DOHH2 (cell line): ENCODE data around the gene ELP2.
A peak's percentile ranks its signal among the peaks of the same experiment; 100 is the strongest.

Source experiments
- H3F3A ChIP-seq: fragments of 200-600 bp; sonication (generic), shearing (Covaris generic); 2 replicates; pipeline ENCODE4 v1.6.0; 2016; ENCODE audit warnings: antibody characterized with exemption, mild to moderate bottlenecking; ENCODE audit not compliant: control insufficient read depth, insufficient read depth
- H3K27ac ChIP-seq: fragments of 200-600 bp; sonication (generic); 2 replicates; pipeline ENCODE4 v1.5.1; 2014; ENCODE audit warnings: low read depth, mild to moderate bottlenecking, low read length, moderate library complexity
- H3K27me3 ChIP-seq: fragments of 200-600 bp; sonication (generic); 2 replicates; pipeline ENCODE4 v1.6.1; 2014; ENCODE audit warnings: mild to moderate bottlenecking, low read length, mixed read lengths; ENCODE audit not compliant: control insufficient read depth
- H3K36me3 ChIP-seq: fragments of 200-600 bp; sonication (generic); 2 replicates; pipeline ENCODE4 v1.6.1; 2014; ENCODE audit warnings: mild to moderate bottlenecking, low read length, moderate library complexity, mixed read lengths; ENCODE audit not compliant: control insufficient read depth
- H3K4me1 ChIP-seq: fragments of 200-600 bp; sonication (generic); 2 replicates; pipeline ENCODE4 v1.6.1; 2014; ENCODE audit warnings: mild to moderate bottlenecking, low read length, mixed read lengths; ENCODE audit not compliant: control insufficient read depth
- H3K4me2 ChIP-seq: fragments of 200-600 bp; sonication (generic); 2 replicates; pipeline ENCODE4 v1.6.0; 2014; ENCODE audit warnings: mild to moderate bottlenecking, low read length, moderate library complexity
- H3K4me3 ChIP-seq: fragments of 200-600 bp; sonication (generic); 2 replicates; pipeline ENCODE4 v1.5.1; 2014; ENCODE audit warnings: mild to moderate bottlenecking, low read length, mixed read lengths
- H3K79me2 ChIP-seq: fragments of 200-600 bp; sonication (generic); 2 replicates; pipeline ENCODE4 v1.6.1; 2014; ENCODE audit warnings: mild to moderate bottlenecking, low read length, mixed read lengths; ENCODE audit not compliant: control insufficient read depth
- H3K9me2 ChIP-seq: fragments of 200-600 bp; sonication (generic); replicated peaks from 2 replicates; pipeline ENCODE4 v1.6.1; 2014; ENCODE audit warnings: mild to moderate bottlenecking, low read length, mixed read lengths; ENCODE audit not compliant: control insufficient read depth
- H3K9me3 ChIP-seq: fragments of 200-600 bp; sonication (generic); 2 replicates; pipeline ENCODE4 v1.6.1; 2014; ENCODE audit warnings: antibody characterized with exemption, low read length, mixed read lengths; ENCODE audit not compliant: control insufficient read depth, insufficient read depth
- H4K20me1 ChIP-seq: fragments of 200-600 bp; sonication (generic); 2 replicates; pipeline ENCODE4 v1.6.0; 2014; ENCODE audit warnings: low read depth, mild to moderate bottlenecking, antibody characterized with exemption, low read length, moderate library complexity; ENCODE audit not compliant: control insufficient read depth, insufficient read depth
- CTCF ChIP-seq: fragments of 200-600 bp; sonication (generic); IDR thresholded peaks from one replicate; pipeline ENCODE4 v1.5.1; 2014; ENCODE audit warnings: antibody characterized with exemption, mild to moderate bottlenecking, low read depth, low read length; ENCODE audit not compliant: poor library complexity, severe bottlenecking
- EZH2phosphoT487 ChIP-seq: fragments of 200-600 bp; sonication (generic); IDR thresholded peaks from 2 replicates; pipeline ENCODE4 v1.6.1; 2017; ENCODE audit warnings: borderline replicate concordance, mild to moderate bottlenecking, antibody characterized with exemption, low read length, moderate library complexity, mixed read lengths

Gene ELP2

GRCh38 chr18:36149514-36150289 is 20.0 kb downstream of the ELP2 start:
- Histone ChIP-seq H3F3A (peaks cover 4% of the 10 kb centered on the region), H3K9me2 (no peaks in the 10 kb centered on the region), H4K20me1 (no peaks in the 10 kb centered on the region), H3K9me3 (no peaks in the 10 kb centered on the region), H3K4me3 (peak overlapping the region; percentile 62), H3K4me2 (peak overlapping the region; percentile 78), H3K27me3 (no peaks in the 10 kb centered on the region), H3K36me3 (peaks cover 94% of the 10 kb centered on the region), H3K79me2 (peaks cover 4% of the 10 kb centered on the region; the same call in 1 of the 2 replicates), H3K4me1 (peaks cover 45% of the 10 kb centered on the region), H3K27ac (peak overlapping the region; percentile 73)
- TF ChIP-seq CTCF (no peak), EZH2phosphoT487 (no peak)

GRCh38 chr18:36152781-36153180 is 23.1 kb downstream of the ELP2 start:
- Histone ChIP-seq H3K9me3 (no peaks in the 10 kb centered on the region), H3K27me3 (no peaks in the 10 kb centered on the region), H3K4me3 (no peak overlapping the region), H4K20me1 (no peaks in the 10 kb centered on the region), H3K4me1 (peaks cover 34% of the 10 kb centered on the region), H3K9me2 (no peaks in the 10 kb centered on the region), H3K79me2 (peaks cover 4% of the 10 kb centered on the region; the same call in 1 of the 2 replicates), H3K4me2 (no peak overlapping the region), H3K36me3 (peaks cover 94% of the 10 kb centered on the region), H3K27ac (no peak overlapping the region), H3F3A (peaks cover 3% of the 10 kb centered on the region; the same call in 1 of the 2 replicates)
- TF ChIP-seq CTCF (no peak), EZH2phosphoT487 (no peak)

- Histone ChIP-seq H3K36me3 (peaks cover 94% of the 10 kb centered on the region), H3K4me1 (peaks cover 30% of the 10 kb centered on the region), H3K79me2 (peaks cover 4% of the 10 kb centered on the region; the same call in 1 of the 2 replicates), H3K27me3 (no peaks in the 10 kb centered on the region), H4K20me1 (no peaks in the 10 kb centered on the region), H3K9me2 (no peaks in the 10 kb centered on the region), H3K4me3 (no peak overlapping the region), H3K9me3 (no peaks in the 10 kb centered on the region), H3K27ac (no peak overlapping the region), H3K4me2 (no peak overlapping the region), H3F3A (peaks cover 3% of the 10 kb centered on the region; the same call in 1 of the 2 replicates)
- TF ChIP-seq EZH2phosphoT487 = no peak
- no peak for TF ChIP-seq CTCF
Measured at GRCh38 chr18:36153203-36153602, 23.5 kb downstream of the ELP2 start.
